Medulla oblongata (tissue), 1 donor: ENCODE results near the gene SRBD1.

Experiments used
- DNase-seq: peaks from one replicate; pipeline ENCODE4 v3.0.0-alpha.2; 2015; ENCODE audit errors: extremely low spot score

The SRBD1 gene

GRCh38 chr2:45636008-45636407 is 24.9 kb upstream of the SRBD1 start:
- no peak for DNase-seq

DNA sequence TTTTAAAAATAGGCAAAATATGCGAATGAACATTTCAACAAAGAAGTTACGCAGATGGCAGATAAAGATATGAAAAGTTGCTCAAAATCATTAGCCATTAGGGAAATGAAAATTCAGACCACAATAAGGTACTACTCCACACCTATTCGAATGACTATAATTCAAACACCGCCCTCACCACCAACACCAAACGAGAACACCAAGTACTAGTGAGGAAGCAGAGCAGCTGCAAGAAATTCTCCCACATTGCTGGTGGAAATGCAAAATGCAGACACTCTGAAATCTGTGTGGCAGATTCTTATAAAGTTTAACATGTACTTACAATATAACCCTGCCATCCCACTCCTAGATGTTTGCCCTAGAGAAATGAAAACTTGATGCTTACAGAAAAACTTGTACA is 23.2 kb upstream of the SRBD1 start:
- DNase-seq = no peak

- DNase-seq = no peak
These were observed 20.9 kb upstream of the SRBD1 start for GRCh38 chr2:45631955-45632354.

DNA sequence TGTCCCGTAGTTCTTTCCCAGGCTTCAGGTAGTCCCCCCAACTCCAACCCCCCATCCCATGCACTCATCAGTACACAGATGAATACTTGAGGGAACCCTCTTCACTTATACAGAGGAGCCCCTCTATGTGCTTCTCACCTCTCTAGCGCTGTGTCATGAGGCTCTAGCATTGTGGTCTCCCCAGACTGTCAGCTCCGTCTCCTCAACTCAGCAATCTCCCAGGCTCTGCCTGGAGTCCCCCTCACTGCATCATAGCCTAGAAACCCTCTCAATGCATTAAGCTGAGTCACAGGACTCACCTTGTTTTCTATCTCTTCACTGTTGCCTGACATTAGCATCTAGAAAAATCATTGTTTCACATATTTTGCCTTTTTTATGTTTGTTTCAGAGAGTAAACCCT is 20.3 kb upstream of the SRBD1 start:
- DNase-seq = no peak

DNA sequence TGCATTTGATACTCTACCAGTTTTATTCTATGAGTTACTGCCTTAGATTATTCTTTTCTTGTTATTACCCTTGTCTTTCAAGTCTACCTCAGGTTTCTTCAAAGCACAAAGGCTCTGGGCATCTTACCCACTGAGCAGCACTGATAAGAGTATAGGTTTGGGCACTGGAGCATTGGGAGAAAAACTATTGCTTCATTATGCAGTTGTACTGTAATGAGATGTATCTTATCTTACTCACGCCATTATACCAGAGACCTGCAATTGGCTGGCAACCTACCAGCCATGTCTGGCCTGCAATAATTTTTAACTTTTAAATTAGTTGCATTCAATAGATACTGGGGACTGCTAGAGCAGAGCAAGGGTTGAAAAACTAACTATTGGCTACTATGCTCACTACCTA is 18.9 kb upstream of the SRBD1 start:
- DNase-seq = no peak

GRCh38 chr2:45627911-45628310 is 16.8 kb upstream of the SRBD1 start:
- no peak for DNase-seq

DNA sequence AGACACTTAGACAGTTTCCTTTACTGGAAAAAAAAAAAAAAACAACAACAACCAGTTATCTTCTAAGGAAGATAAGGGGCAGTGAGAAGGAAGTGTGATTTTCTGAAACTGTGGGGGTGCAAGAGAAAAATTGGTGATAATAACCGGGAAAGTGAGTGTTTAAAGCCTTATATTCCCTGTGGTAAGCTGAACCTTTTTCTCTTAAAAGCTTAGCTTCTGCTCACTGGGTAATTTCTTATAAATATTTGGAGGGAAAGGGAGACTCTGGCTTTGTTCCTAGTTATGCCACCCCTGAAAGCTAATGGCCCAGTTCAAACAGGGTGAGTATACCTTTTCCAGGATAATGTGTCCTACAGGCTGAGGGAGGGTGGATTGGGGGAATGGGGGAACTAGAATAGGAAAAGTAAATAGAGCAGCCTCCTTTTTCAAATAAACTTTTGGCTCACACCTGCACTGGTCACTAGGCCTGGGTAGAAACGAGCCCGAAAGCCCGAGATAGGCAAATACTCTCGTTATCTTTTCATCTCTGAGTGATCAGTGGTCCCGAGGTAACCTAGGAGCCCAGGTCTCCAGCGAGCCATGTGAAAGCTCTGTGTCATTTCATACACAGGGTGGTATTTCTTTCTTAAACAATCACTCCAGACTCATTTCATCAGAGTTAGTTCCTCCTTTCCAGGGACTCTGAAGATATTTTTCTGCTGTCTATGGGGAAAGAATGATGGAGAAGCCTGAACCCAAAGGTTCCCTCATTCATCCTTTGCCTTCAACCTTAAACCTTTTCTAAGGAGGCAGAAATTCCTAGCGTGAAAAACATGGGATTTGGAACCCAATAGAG is 15.5 kb upstream of the SRBD1 start:
- no peak for DNase-seq

DNA sequence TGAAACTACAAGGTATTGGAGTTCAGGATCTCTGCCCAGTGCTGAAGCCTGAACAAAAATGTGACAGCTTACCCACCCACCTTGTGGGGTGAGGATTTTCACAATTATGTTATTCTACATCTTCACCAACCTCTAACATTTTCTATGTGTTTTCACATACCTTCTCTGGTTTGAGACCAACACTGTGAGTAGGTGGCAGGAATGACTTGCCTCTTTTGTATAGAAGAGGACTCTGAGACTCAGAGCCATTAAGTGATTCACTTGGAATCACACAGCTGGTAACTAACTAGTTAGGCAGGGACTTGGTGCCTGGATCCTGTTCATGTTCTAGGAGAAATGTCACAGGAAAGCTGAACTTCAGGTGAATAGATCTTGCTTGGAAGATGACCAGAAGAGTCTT is 14.8 kb upstream of the SRBD1 start:
- DNase-seq = no peak

DNA sequence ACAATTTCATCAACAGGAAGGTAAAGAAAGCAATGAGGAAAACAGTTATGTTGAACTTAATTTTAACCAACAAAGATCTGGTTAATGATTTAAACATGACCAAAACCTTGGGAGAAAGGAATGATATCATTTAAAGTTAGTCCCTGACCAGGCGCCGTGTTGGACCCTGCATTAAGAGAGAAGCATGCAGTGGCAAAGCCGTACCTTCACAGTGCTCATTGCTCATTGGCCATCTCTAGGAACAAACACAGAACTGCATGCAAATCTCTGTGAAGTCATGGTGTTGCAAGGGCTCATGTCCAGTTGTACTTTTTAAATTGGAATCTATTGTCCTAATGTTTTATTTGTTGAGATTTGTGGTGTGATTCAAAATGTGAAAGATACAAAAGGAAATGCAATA is 12.0 kb upstream of the SRBD1 start:
- DNase-seq = no peak

GRCh38 chr2:45622336-45623075 is 11.4 kb upstream of the SRBD1 start:
- DNase-seq = no peak

GRCh38 chr2:45617496-45617895 is 6.4 kb upstream of the SRBD1 start:
- DNase-seq = no peak

DNA sequence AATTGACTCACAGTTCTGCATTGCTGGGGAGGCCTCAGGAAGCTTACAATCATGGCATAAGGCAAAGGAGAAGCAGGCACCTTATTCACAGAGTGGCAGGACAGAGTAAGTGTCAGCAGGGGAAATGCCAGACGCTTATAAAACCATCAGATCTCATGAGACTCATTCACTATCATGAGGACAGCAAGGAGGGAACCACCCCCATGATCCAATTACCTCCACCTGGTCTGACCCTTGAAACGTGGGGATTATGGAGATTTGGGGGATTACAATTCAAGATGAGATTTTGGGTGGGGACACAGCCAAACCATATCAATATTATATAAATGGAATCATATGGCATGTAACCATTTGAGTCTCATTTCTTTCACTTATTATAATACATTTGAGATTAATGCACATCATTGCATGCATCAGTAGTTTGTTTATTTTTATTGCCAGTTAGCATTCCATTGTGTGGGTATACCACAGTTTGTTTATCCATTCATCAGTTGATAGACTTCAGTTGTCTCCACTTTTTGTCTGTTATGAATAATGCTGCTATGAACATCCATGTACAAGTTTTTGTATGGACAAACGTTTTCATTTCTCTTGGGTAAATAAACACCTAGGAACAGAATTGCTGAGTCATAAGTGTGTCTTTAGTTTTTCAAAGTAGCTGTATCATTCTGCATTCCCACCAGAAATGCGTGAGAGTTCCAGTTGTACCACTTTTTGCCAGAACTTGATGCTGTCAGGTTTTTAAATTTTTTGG is 5.8 kb upstream of the SRBD1 start:
- no peak for DNase-seq

DNA sequence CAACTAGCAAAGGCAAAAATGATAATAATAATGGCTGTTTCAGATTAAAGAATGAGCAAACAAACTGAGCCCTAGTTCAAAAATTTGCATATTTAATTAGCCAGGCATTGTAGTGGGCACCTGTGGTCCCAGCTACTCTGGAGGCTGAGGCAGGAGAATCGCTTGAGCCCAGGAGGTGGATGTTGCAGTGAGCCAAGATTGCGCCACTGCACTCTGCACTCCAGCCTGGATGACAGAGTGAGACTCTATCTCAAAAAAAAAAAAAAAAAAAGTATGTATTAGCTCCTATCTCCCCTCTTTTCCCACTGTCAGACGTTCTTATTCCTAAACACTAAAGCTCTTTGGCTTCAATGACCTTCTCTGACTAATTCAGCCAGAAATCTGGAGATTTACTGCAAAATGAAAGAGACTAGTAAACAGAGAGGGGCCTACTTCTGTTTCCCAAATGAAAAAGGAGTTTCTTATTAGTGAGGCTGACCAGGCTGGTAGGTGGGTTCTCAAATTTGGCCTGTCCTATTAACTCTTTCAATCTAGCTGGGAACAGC is 3.9 kb upstream of the SRBD1 start:
- DNase-seq = no peak

DNA sequence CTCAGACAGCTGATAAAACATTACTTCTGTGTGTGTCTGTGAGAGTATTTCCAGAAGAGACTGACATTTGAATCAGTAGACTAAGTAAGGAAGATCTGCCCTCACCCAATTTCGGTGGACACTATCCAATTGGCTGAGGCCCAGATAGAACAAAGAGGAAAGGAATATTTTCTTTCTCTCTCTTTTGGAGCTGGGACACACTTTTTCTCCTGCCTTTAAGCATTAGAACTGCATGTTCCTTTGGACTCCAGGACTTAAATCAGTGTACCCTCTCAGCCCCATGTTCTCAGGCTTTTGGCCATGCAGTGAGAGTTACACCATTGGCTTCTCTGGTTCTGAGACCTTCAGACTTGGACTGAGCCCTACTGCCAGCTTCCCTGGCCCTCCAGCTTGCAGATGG is 3.3 kb upstream of the SRBD1 start:
- DNase-seq = peak; percentile 54

DNA sequence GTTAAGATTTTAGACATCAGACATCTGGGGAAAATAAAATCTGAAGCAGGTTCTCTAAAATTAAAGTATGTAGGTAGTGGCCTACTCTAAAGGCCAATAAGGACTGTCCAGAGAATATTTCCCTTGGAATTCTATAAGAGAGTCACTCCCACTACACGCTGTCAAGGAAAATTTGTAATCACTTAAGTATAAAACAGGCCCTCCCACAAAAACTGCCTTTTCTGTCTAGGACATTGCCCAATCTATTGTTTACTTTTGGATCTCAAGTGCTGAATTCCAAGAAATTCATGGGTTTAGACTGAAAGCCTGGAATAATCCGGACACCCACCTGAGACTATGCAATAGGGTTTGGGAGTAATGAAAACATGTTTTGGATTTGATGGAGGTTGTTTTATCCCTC is 1.7 kb upstream of the SRBD1 start:
- no peak for DNase-seq

- DNase-seq = no peak
These were observed 1.2 kb upstream of the SRBD1 start for GRCh38 chr2:45612285-45612684.

DNA sequence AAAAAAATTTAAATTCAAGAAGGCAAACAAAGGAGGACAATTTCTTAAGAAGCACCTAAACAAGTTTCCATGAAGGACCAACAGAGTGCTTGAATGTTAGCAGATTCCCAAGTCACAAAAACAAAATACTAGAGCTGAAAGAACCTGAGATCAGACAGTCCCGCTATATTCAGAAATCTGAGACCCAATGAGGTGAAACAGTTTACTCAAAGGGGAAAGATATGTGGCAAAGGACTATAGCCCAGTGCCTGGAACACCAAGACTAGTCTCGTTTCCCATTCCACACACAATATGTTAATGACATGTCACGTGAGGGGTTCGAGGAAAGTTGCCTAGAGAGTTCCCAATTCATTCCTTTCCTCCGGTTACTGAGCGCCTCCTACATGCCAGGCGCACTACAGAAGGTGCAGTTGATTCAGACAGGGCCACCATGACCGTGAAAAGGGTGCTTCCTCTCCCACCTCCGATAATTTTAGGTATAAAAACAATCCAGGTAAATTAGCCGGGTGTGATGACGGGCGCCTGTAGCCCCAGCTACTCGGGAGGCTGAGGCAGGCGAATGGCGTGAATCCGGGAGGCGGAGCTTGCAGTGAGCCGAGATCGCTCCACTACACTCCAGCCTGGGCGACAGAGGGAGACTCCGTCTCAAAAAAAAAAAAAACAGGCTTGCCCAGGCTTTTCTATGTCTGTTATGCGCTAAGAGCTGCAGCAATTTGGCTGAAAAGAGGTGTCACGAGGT is 617 bp downstream of the SRBD1 start:
- DNase-seq = peak; percentile 91

- no peak for DNase-seq
These were observed 3.4 kb downstream of the SRBD1 start for GRCh38 chr2:45607701-45608100.

DNA sequence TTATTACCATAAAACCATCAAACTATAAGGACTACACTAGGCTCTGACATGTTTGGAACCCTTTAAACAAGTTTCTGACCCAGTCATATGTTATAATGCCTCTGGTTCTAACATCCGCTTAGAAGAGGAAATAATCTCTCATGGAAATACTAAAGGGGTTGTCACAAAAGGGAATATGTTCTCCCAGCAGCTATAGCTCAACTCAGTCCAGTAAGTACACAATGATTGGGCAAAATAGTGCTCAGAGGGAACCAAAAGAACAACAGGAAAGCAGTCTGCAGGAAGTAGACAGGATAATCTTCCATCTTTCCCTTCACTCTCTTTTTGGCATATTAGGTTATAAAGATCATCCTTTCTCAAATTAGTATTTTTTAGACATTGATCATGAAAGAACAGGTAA is 4.3 kb downstream of the SRBD1 start:
- DNase-seq = no peak

- no peak for DNase-seq
These were observed 6.0 kb downstream of the SRBD1 start for GRCh38 chr2:45605116-45605515.

GRCh38 chr2:45602624-45603023 is 8.4 kb downstream of the SRBD1 start:
- DNase-seq = no peak

GRCh38 chr2:45598545-45598944 is 12.5 kb downstream of the SRBD1 start:
- no peak for DNase-seq
